Measurements from ENCODE around the gene GID8. TPM values are rescaled to one million over a fixed set of nuclear protein-coding genes. Genes with fewer than 3 reads are reported as not detected.
A peak's percentile ranks its signal among the peaks of the same experiment; 100 is the strongest.

Gene GID8
- total RNA-seq, 4 donors from 2014 or later, result 39.6 to 59.3 (median 44.2) TPM

DNA sequence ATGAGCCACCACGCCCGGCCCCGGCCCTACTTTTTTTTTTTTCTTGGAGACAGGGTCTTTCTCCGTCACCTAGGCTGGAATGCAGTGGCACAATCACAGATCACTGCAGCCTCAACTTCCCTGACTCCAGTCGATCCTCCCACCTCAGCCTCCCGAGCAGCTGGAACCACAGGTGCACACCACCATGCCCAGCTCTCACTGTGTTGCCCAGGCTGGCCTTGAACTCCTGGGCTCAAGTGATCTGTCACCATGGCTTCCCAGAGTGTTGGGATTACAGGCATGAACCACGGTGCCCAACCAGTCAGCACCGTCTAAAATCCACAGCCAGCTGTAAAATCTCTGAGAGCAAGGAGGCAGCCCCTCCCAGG, 32.0 kb downstream of the GID8 start:
- 78 to 84% methylated on average over 8 of the region's 8 CpGs for WGBS, 2 donors
- H3K4me3 ChIP-seq (ENCODE audit: low read depth, poor library complexity, severe bottlenecking), result no peak overlapping the region
- TF ChIP-seq POLR2A (IDR thresholded peaks at IDR 0.05), result no peak
- TF ChIP-seq, protein P1, sequence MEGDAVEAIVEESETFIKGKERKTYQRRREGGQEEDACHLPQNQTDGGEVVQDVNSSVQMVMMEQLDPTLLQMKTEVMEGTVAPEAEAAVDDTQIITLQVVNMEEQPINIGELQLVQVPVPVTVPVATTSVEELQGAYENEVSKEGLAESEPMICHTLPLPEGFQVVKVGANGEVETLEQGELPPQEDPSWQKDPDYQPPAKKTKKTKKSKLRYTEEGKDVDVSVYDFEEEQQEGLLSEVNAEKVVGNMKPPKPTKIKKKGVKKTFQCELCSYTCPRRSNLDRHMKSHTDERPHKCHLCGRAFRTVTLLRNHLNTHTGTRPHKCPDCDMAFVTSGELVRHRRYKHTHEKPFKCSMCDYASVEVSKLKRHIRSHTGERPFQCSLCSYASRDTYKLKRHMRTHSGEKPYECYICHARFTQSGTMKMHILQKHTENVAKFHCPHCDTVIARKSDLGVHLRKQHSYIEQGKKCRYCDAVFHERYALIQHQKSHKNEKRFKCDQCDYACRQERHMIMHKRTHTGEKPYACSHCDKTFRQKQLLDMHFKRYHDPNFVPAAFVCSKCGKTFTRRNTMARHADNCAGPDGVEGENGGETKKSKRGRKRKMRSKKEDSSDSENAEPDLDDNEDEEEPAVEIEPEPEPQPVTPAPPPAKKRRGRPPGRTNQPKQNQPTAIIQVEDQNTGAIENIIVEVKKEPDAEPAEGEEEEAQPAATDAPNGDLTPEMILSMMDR (IDR thresholded peaks at IDR 0.05), result no peak
- intact Hi-C loops (cut with DNase I; ENCODE audit: low total_unique reads), result loop anchor here (2.0 kb wide), 1 partner anchor 43 kb away; no protein-coding TSS in a partner anchor
- no peak for DNase-seq (ENCODE audit: low spot score in 2 of 2)

DNA sequence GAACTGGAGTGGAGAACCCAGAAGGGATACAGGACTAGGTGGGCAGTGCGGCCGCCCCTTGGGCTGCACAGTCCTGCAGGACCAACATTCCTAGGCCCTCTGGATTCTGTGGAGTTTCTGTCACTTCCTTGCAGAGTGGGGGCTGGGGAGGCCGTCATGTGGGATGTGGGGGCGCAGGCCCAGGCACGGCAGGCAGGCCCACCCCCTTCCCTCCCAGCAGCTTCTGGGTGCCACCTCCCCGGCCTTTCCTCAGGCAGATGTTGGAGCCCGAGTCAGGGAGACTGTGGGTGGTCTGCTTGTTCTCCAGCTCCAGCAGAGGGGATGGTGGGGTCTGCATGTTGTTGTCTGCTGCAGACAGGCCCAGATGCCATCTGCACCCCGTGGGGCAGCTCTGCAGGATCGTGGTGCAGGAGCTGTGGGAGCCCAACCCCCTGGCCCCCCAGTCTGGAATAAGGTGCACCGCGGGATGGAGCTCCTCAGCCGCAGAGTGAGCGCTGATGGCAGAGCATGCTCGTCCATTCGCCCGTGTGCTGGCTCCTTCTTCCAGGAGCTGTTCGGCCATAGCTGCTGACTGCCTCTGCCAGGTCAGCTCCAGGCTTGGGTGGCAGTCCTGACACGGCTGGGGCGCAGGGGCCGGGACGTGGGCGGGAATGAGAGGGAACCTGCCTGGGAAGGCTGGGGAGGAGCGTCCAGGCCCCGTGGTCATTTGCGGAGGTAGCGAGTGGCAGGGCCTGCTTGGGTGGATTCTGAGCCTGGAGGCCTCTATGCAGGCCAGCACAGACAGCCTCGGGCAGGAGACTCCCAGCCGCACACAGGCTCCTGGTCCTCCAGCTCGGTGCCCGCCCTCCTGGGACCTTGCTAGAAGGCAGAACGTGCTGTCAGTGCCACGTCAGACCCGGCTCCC, 32.6 kb downstream of the GID8 start:
- intact Hi-C loops (cut with DNase I; ENCODE audit: low total_unique reads), result loop anchor here (2.0 kb wide), 1 partner anchor 42 kb away; no protein-coding TSS in a partner anchor
- no peak for DNase-seq (ENCODE audit: low spot score in 2 of 2)
- 36% methylated on average over 25 to 31 of the region's 33 CpGs for WGBS, 2 donors

DNA sequence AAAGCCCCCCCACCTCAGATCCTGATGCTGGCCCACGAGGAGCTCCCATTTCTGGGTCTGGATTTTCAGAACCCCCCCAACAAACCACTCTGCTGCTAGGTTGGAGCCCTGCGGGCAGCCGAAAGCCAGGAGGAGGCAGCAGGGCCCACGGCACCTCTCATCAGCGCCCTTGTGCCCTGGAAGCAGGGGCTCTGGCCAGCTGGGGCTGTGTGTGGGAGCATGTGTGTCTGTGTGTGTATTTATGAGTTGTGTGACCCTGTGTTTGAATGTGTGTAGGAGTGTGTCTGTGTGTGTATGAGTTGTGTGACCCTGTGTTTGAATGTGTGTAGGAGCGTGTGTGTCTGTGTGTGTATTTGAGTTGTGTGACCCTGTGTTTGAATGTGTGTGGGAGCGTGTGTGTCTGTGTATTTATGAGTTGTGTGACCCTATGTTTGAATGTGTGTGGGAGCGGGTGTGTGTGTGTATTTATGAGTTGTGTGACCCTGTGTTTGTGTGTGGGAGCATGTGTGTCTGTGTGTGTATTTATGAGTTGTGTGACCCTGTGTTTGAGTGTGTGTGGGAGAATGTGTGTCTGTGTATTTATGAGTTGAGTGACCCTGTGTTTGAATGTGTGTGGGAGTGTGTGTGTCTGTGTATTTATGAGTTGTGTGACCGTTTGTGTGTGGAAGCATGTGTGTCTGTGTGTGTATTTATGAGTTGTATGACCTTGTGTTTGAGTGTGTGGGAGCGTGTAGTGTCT, 33.4 kb downstream of the GID8 start:
- no peak overlapping the region for H3K4me3 ChIP-seq (ENCODE audit: low read depth, poor library complexity, severe bottlenecking)
- 62 to 74% methylated on average over 9 to 10 of the region's 10 CpGs for WGBS, 2 donors
- DNase-seq (ENCODE audit: low spot score in 2 of 2), result no peak
- intact Hi-C loops (cut with DNase I; ENCODE audit: low total_unique reads), result loop anchor here (2.0 kb wide), 1 partner anchor 41 kb away; no protein-coding TSS in a partner anchor
- TF ChIP-seq POLR2A (IDR thresholded peaks at IDR 0.05), result no peak
- TF ChIP-seq, protein P1 (IDR thresholded peaks at IDR 0.05), result no peak

More for the DNA sequence above, 32.6 kb downstream of the GID8 start:
- no peak for TF ChIP-seq POLR2A (IDR thresholded peaks at IDR 0.05)
- TF ChIP-seq, protein P1 (IDR thresholded peaks at IDR 0.05), result no peak
- no peak overlapping the region for H3K4me3 ChIP-seq (ENCODE audit: low read depth, poor library complexity, severe bottlenecking)

DNA sequence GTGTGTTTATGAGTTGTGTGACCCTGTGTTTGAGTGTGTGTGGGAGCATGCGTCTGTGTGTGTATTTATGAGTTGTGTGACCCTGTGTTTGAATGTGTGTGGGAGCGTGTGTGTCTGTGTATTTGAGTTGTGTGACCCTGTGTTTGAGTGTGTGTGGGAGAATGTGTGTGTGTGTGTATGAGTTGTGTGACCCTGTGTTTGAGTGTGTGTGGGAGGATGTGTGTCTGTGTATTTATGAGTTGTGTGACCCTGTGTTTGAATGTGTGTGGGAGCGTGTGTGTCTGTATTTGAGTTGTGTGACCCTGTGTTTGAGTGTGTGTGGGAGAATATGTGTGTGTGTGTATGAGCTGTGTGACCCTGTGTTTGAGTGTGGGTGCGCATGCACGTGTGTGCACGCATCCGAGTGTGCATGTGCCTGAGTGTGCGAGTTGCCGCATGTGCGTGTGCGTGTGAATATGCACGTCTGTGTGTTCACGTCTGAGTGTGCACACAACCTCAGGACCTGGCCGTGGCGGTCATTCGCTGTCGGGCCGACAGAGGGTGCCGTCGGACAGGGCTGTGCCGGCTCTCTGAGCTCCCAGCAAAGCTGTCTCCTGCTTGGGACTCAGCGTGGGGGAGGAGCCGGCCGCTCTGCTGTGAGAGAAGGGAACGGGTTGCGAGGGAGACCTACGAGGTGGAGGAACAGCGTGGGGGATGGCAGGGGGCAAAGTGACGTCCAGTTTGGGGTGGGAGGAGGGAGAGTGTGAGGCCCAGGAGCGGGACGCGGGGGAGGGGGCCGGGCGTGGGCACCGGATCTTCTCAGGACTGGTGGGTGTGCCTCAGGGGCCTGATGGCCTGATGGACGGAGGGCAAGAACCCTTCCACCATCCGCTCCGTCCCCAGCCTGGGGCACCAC, 34.2 kb downstream of the GID8 start:
- H3K4me3 ChIP-seq (ENCODE audit: low read depth, poor library complexity, severe bottlenecking), result no peak overlapping the region
- no peak for TF ChIP-seq POLR2A (IDR thresholded peaks at IDR 0.05)
- TF ChIP-seq, protein P1 (IDR thresholded peaks at IDR 0.05), result peak in 1 of 3 donors; percentile 97
- peak; percentile 74 to 96 for DNase-seq (ENCODE audit: low spot score in 2 of 2)
- intact Hi-C loops (cut with DNase I; ENCODE audit: low total_unique reads), result loop anchor here (2.0 kb wide), 1 partner anchor 41 kb away; no protein-coding TSS in a partner anchor
- WGBS, 2 donors, result 6% methylated on average over 34 to 36 of the region's 38 CpGs
